HCT116 (cell line): Measurements from ENCODE around the gene ADAMTS3. TPM values are rescaled to one million over a fixed set of nuclear protein-coding genes. Genes with fewer than 3 reads are reported as not detected.

ENCODE experiments used
- ATAC-seq: fragments of 200-7000 bp; cut with Tn5 transposase; 2 replicates; pipeline ENCODE4 v1.9.1; 2020; ENCODE audit warnings: mild to moderate bottlenecking, moderate library complexity
- BruUV-seq: library from RNA; stranded (reverse); fragments of 400-500 nt; replicated peaks from 2 replicates; lab custom pipeline; 2021; lab: Mats Ljungman, UMichigan
- CTCF ChIA-PET: fragments of 300-600 bp; sonication (Branson Sonifier 250); formaldehyde crosslinking; loops from one replicate; lab custom pipeline; 2021; ENCODE audit warnings: antibody characterized with exemption; lab: Charles Lee
- POLR2A ChIA-PET: fragments of 300-600, 350-600 bp; sonication (Branson Sonifier 250); formaldehyde crosslinking; loops from one replicate; lab custom pipeline; 2021; ENCODE audit warnings: antibody characterized with exemption; lab: Charles Lee
- RAD21 ChIA-PET, 2 experiments: fragments of 300-600 bp; sonication (Branson Sonifier 250); formaldehyde crosslinking; loops; one replicate each; lab custom pipeline; 2023; ENCODE audit warnings: low total read pairs in 2 of 2; ENCODE audit not compliant: uncharacterized antibody in 2 of 2, unreplicated experiment in 2 of 2, low non-redundant PET in 1 of 2; lab: Charles Lee
- DNase-seq: peaks from one replicate; pipeline ENCODE4 v3.0.0-alpha.2; 2010; ENCODE audit warnings: low read depth, low spot score
- H2AFZ ChIP-seq: fragments of 200-600 bp; shearing (Covaris generic), sonication (generic); 2 replicates; pipeline ENCODE4 v1.6.1; 2017; ENCODE audit warnings: low read depth, mixed run types, mixed read lengths, antibody characterized with exemption, low read length; ENCODE audit not compliant: poor library complexity, severe bottlenecking
- H3K27ac ChIP-seq: 2 replicates; pipeline ENCODE4 v1.5.1; 2012; ENCODE audit warnings: low read depth, low read length
- H3K27me3 ChIP-seq: fragments of 200-600 bp; sonication (generic); 2 replicates; pipeline ENCODE4 v1.6.1; 2016; ENCODE audit warnings: mixed run types, low read length, mixed read lengths; ENCODE audit not compliant: insufficient read depth
- H3K36me3 ChIP-seq, 2 experiments: fragments of 200-500 bp in 1 of 2; fragments of 200-600 bp in 1 of 2; sonication (Bioruptor generic) in 1 of 2; sonication (generic) in 1 of 2; 2 replicates each; pipeline versions ENCODE4 v1.5.1 to v1.6.1; 2014 to 2016; ENCODE audit warnings: low read length in 2 of 2, inconsistent platforms in 1 of 2, mixed read lengths in 1 of 2, mixed run types in 1 of 2; ENCODE audit not compliant: insufficient read depth in 2 of 2, control insufficient read depth in 1 of 2
- H3K4me1 ChIP-seq, 2 experiments: fragments of 200-600 bp in 1 of 2; sonication (generic) in 1 of 2; 2 replicates each; pipeline versions ENCODE4 v1.5.1 to v1.6.1; 2012 to 2017; ENCODE audit warnings: low read length in 2 of 2, inconsistent platforms in 1 of 2, mild to moderate bottlenecking in 1 of 2, mixed read lengths in 1 of 2, mixed run types in 1 of 2, moderate library complexity in 1 of 2; ENCODE audit not compliant: insufficient read depth in 2 of 2, control insufficient read depth in 1 of 2
- H3K4me2 ChIP-seq: fragments of 200-600 bp; sonication (generic); 2 replicates; pipeline ENCODE4 v1.6.1; 2017; ENCODE audit warnings: mixed run types, low read length, mixed read lengths
- H3K4me3 ChIP-seq, 2 experiments: fragments of 200-600 bp in 1 of 2; sonication (generic) in 1 of 2; replicated peaks in 1 of 2; 2 replicates each; pipeline ENCODE4 v1.5.1; 2011 to 2016; ENCODE audit warnings: low read length in 2 of 2, control low read depth in 1 of 2, low read depth in 1 of 2, mild to moderate bottlenecking in 1 of 2, mixed read lengths in 1 of 2, mixed run types in 1 of 2
- H3K79me2 ChIP-seq: fragments of 200-600 bp; sonication (generic); 2 replicates; pipeline ENCODE4 v1.6.1; 2017; ENCODE audit warnings: mild to moderate bottlenecking, mixed run types, low read length, moderate library complexity, mixed read lengths; ENCODE audit not compliant: insufficient read depth
- H3K9ac ChIP-seq: fragments of 200-600 bp; sonication (generic); 2 replicates; pipeline ENCODE4 v1.6.1; 2016; ENCODE audit warnings: low read length, mixed read lengths
- H3K9me2 ChIP-seq: fragments of 200-600 bp; sonication (generic), shearing (Covaris generic); 2 replicates; pipeline ENCODE4 v1.6.1; 2017; ENCODE audit warnings: mixed run types, mild to moderate bottlenecking, moderate library complexity; ENCODE audit not compliant: insufficient read depth
- H3K9me3 ChIP-seq, 2 experiments: fragments of 200-500 bp in 1 of 2; fragments of 200-600 bp in 1 of 2; sonication (Bioruptor generic) in 1 of 2; sonication (generic) in 1 of 2; 2 replicates each; pipeline ENCODE4 v1.6.1; 2014 to 2017; ENCODE audit warnings: low read length in 2 of 2, mixed read lengths in 2 of 2, inconsistent platforms in 1 of 2, low read depth in 1 of 2, mild to moderate bottlenecking in 1 of 2, mixed run types in 1 of 2, moderate library complexity in 1 of 2; ENCODE audit not compliant: control insufficient read depth in 1 of 2, insufficient read depth in 1 of 2
- H4K20me1 ChIP-seq: fragments of 200-600 bp; sonication (generic), shearing (Covaris generic); 2 replicates; pipeline ENCODE4 v1.6.1; 2017; ENCODE audit warnings: mixed run types, mild to moderate bottlenecking, moderate library complexity; ENCODE audit not compliant: insufficient read depth
- CBX3 ChIP-seq: IDR thresholded peaks from 2 replicates; pipeline ENCODE4 v1.6.1; 2012; ENCODE audit warnings: low read depth
- CEBPB ChIP-seq: IDR thresholded peaks from 2 replicates; pipeline ENCODE4 v1.6.1; 2012; ENCODE audit warnings: low read depth
- CTCF ChIP-seq, 3 experiments: fragments of 200-600 bp in 1 of 3; sonication (generic) in 1 of 3; IDR thresholded peaks in 2 of 3; conservative IDR thresholded peaks in 1 of 3; 2 replicates each; pipeline ENCODE4 v1.5.1; 2012 to 2017; ENCODE audit warnings: low read depth in 2 of 3, low read length in 2 of 3, antibody characterized with exemption in 1 of 3, borderline replicate concordance in 1 of 3, control low read depth in 1 of 3, mild to moderate bottlenecking in 1 of 3, mixed read lengths in 1 of 3, mixed run types in 1 of 3, moderate library complexity in 1 of 3; ENCODE audit not compliant: insufficient read depth in 1 of 3
- ELF1 ChIP-seq: IDR thresholded peaks from 2 replicates; pipeline ENCODE4 v1.6.1; 2012; ENCODE audit warnings: low read depth, borderline replicate concordance
- EZH2 ChIP-seq: fragments of 200-600 bp; sonication (generic); IDR thresholded peaks from 2 replicates; pipeline ENCODE4 v1.6.1; 2017; ENCODE audit warnings: antibody characterized with exemption, mixed run types
- EZH2phosphoT487 ChIP-seq: fragments of 200-600 bp; IDR thresholded peaks from 2 replicates; pipeline ENCODE4 v1.6.1; 2018; ENCODE audit warnings: antibody characterized with exemption, borderline replicate concordance
- FOSL1 ChIP-seq: IDR thresholded peaks from 2 replicates; pipeline ENCODE4 v1.6.1; 2012; ENCODE audit warnings: low read depth
- JUND ChIP-seq: IDR thresholded peaks from 2 replicates; pipeline ENCODE4 v1.6.1; 2012
- MAX ChIP-seq: IDR thresholded peaks from 2 replicates; pipeline ENCODE4 v1.6.1; 2012
- POLR2A ChIP-seq: IDR thresholded peaks from 2 replicates; pipeline ENCODE4 v1.7.0; 2011; ENCODE audit warnings: borderline replicate concordance; ENCODE audit not compliant: insufficient read depth, insufficient read length; ENCODE audit errors: extremely low read depth
- POLR2AphosphoS5 ChIP-seq: IDR thresholded peaks from 2 replicates; pipeline ENCODE4 v1.6.1; 2011; ENCODE audit warnings: mild to moderate bottlenecking, low read depth, low read length, moderate library complexity
- REST ChIP-seq: IDR thresholded peaks from 2 replicates; pipeline ENCODE4 v1.6.1; 2012; ENCODE audit warnings: low read depth
- SRF ChIP-seq: IDR thresholded peaks from 2 replicates; pipeline ENCODE4 v1.6.1; 2012; ENCODE audit warnings: low read depth
- TCF7L2 ChIP-seq: IDR thresholded peaks from 2 replicates; pipeline ENCODE4 v1.7.0; 2011; ENCODE audit warnings: borderline replicate concordance, inconsistent platforms; ENCODE audit not compliant: insufficient read depth, insufficient read length; ENCODE audit errors: extremely low read depth
- ZFX ChIP-seq: fragments of 450-650 bp; IDR thresholded peaks from 2 replicates; pipeline ENCODE4 v1.6.1; 2017
- ZNF274 ChIP-seq: fragments of 200-500 bp; sonication (Bioruptor generic); IDR thresholded peaks from 2 replicates; pipeline ENCODE4 v1.6.1; 2014; ENCODE audit warnings: mild to moderate bottlenecking, low read depth, low read length, inconsistent platforms
- intact Hi-C: fragments of 100-400 bp; cut with micrococcal nuclease; formaldehyde crosslinking; loops from 2 replicates; pipeline ENCODE4 v1.10.0; 2022
- total RNA-seq: library from RNA; stranded (reverse); gene quantifications from one replicate; pipeline ENCODE4 v1.2.1, GENCODE V29; 2021; ENCODE audit not compliant: unreplicated experiment
- TF ChIP-seq, protein P1 (sequence below): IDR thresholded peaks from 2 replicates; pipeline ENCODE4 v1.6.1; 2012
- TF ChIP-seq, protein P2 (sequence below): IDR thresholded peaks from 2 replicates; pipeline ENCODE4 v1.6.1; 2011; ENCODE audit warnings: mild to moderate bottlenecking, low read length, moderate library complexity; ENCODE audit not compliant: insufficient replicate concordance; ENCODE audit errors: extremely low read depth

The ADAMTS3 gene
- total RNA-seq, 1 experiment from 2014 or later, result not detected

- Histone ChIP-seq H2AFZ (no peak overlapping the region), H3K36me3 (no peaks in the 10 kb centered on the region), H3K9ac (no peak overlapping the region), H3K4me1 (no peaks in the 10 kb centered on the region), H3K79me2 (no peaks in the 10 kb centered on the region), H4K20me1 (no peaks in the 10 kb centered on the region), H3K27me3 (no peaks in the 10 kb centered on the region), H3K4me2 (no peak overlapping the region), H3K9me3 (no peaks in the 10 kb centered on the region; a peak in 2 of 4 replicates), H3K9me2 (no peaks in the 10 kb centered on the region), H3K4me3 (no peak overlapping the region), H3K27ac (no peak overlapping the region)
- no peak for ATAC-seq
- intact Hi-C loops, result no loop called here
- ChIA-PET CTCF (no interaction called here), RAD21 (no interaction called here), POLR2A (no interaction called here)
- DNase-seq, result no peak
- BruUV-seq, result no TSS peak
- TF ChIP-seq CBX3, result no peak
- TF ChIP-seq, protein P1, sequence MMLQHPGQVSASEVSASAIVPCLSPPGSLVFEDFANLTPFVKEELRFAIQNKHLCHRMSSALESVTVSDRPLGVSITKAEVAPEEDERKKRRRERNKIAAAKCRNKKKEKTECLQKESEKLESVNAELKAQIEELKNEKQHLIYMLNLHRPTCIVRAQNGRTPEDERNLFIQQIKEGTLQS, result no peak
- TF ChIP-seq, protein P2, sequence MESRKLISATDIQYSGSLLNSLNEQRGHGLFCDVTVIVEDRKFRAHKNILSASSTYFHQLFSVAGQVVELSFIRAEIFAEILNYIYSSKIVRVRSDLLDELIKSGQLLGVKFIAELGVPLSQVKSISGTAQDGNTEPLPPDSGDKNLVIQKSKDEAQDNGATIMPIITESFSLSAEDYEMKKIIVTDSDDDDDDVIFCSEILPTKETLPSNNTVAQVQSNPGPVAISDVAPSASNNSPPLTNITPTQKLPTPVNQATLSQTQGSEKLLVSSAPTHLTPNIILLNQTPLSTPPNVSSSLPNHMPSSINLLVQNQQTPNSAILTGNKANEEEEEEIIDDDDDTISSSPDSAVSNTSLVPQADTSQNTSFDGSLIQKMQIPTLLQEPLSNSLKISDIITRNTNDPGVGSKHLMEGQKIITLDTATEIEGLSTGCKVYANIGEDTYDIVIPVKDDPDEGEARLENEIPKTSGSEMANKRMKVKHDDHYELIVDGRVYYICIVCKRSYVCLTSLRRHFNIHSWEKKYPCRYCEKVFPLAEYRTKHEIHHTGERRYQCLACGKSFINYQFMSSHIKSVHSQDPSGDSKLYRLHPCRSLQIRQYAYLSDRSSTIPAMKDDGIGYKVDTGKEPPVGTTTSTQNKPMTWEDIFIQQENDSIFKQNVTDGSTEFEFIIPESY, result no peak
- no peak for TF ChIP-seq FOSL1
- no peak for TF ChIP-seq TCF7L2
- TF ChIP-seq EZH2, result no peak
- no peak for TF ChIP-seq MAX
- TF ChIP-seq POLR2A, result no peak
- no peak for TF ChIP-seq EZH2phosphoT487
- no peak for TF ChIP-seq REST
- no peak for TF ChIP-seq ZFX
- TF ChIP-seq CTCF (IDR thresholded peaks at IDR 0.05 in 2 of 3, conservative IDR thresholded peaks at IDR 0.05 in 1 of 3; ENCODE audit: borderline replicate concordance in 1 of 3, insufficient read depth in 1 of 3, low read depth in 2 of 3, low read length in 2 of 3), result no peak
- no peak for TF ChIP-seq JUND
- no peak for TF ChIP-seq CEBPB
- no peak for TF ChIP-seq ELF1
- TF ChIP-seq SRF, result no peak
- no peak for TF ChIP-seq ZNF274
- no peak for TF ChIP-seq POLR2AphosphoS5
Measured at GRCh38 chr4:72424006-72424405, 145.0 kb downstream of the ADAMTS3 start.
